Spleen (tissue), 7 donors: ENCODE results near the gene PAX5.

ENCODE experiments used
- CTCF ChIP-seq, 11 experiments: fragments of 200-600 bp in 7 of 11; fragments of 450-650 bp in 4 of 11; sonication (generic) in 4 of 11; IDR thresholded peaks in 8 of 11; conservative IDR thresholded peaks in 3 of 11; 1 replicate in 7 of 11; 2 replicates in 4 of 11; pipeline versions ENCODE4 v1.4.0 to v1.8.0; 2016 to 2021; ENCODE audit warnings: antibody characterized with exemption in 11 of 11, inconsistent platforms in 4 of 11, mild to moderate bottlenecking in 1 of 11
- POLR2A ChIP-seq, 3 donors: fragments of 450-650 bp; IDR thresholded peaks; one replicate each; pipeline ENCODE4 v1.5.1; 2017; ENCODE audit warnings: antibody characterized with exemption in 3 of 3, mild to moderate bottlenecking in 1 of 3
- POLR2AphosphoS5 ChIP-seq, 3 donors: sonication (generic); formaldehyde crosslinking; IDR thresholded peaks; one replicate each; pipeline ENCODE4 v1.5.1; 2017; ENCODE audit warnings: antibody characterized with exemption in 3 of 3
- donor health status: DM: no; HTN: no; CAD: no; lungs with moderate emphysema.
- donor health status: DM: no; HTN: no; CAD: no.
- donor health status: DM: no; HTN: no; CAD: no.

- no peak for TF ChIP-seq CTCF (IDR thresholded peaks at IDR 0.05 in 8 of 11, conservative IDR thresholded peaks at IDR 0.05 in 3 of 11)
- no peak for TF ChIP-seq POLR2A (IDR thresholded peaks at IDR 0.05)
- TF ChIP-seq POLR2AphosphoS5 (IDR thresholded peaks at IDR 0.05) = no peak
These were observed 131.9 kb downstream of the PAX5 start for GRCh38 chr9:36902080-36902716.
